Ovary (tissue), 3 donors: ENCODE results near the gene PRKCH.

ENCODE experiments used
- CTCF ChIP-seq, 3 donors: fragments of 450-650 bp in 2 of 3; fragments of 200-600 bp in 1 of 3; IDR thresholded peaks; one replicate each; pipeline versions ENCODE4 v1.5.1 to v1.8.0; 2016 to 2022; ENCODE audit warnings: antibody characterized with exemption in 3 of 3, mild to moderate bottlenecking in 1 of 3
- EP300 ChIP-seq: sonication (generic); formaldehyde crosslinking; IDR thresholded peaks from one replicate; pipeline ENCODE4 v1.6.1; 2017; ENCODE audit warnings: antibody characterized with exemption
- donor health status: DM: no; HTN: no; CAD: no.

GRCh38 chr14:61556455-61556854, 235.1 kb downstream of the PRKCH start:
- TF ChIP-seq CTCF (IDR thresholded peaks at IDR 0.05), result no peak
- no peak for TF ChIP-seq EP300
